ENCODE data around the gene OR52B4.

DNA sequence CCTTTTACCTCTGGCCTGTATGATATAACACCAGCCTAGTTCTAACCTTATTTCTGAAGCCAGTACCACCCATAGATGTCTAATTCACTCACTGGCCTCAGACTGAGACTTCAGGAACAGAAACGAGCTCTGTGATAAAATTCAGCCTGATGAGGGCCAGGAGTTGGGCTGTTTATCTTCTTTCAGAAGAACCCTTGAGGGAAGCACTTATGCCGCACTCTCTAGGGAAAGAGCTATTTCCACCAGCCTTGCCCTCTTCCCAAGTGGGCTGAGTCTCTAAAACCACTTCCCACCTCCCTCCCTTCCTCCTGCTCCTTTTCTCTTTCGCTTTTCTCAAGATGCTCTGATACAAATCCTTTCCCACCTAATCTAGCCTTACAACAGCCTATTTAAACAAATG is 2.0 kb upstream of the OR52B4 start:
- TF ChIP-seq CREB1 (IDR thresholded peaks at IDR 0.05; ENCODE audit: low read depth) (no peak), BACH1 (IDR thresholded peaks at IDR 0.05; ENCODE audit: borderline replicate concordance) (no peak), CTCF (IDR thresholded peaks at IDR 0.05 in 2 of 3, conservative IDR thresholded peaks at IDR 0.05 in 1 of 3; ENCODE audit: control insufficient read depth in 2 of 3, extremely low read depth in 1 of 3, insufficient read depth in 1 of 3, low read depth in 3 of 3, low read length in 3 of 3) (no peak), POLR2AphosphoS5 (IDR thresholded peaks at IDR 0.05; ENCODE audit: low read length) (no peak)

All from GM12878 (cell line).